ENCODE measurements around the gene SLC46A2. TPM values are rescaled to one million over a fixed set of nuclear protein-coding genes. Genes with fewer than 3 reads are reported as not detected.

The SLC46A2 gene
- total RNA-seq, 1 donor from 2014 or later = 13.7 TPM

- no peaks in the 10 kb centered on the region for H3K9me3 ChIP-seq
- H3K4me3 ChIP-seq = no peak overlapping the region
- H3K27me3 ChIP-seq (ENCODE audit: low read depth) = no peaks in the 10 kb centered on the region
- ATAC-seq (peak in 1 of 2 donors; percentile 18), DNase-seq (no peak)
- H3K36me3 ChIP-seq = peaks cover 33% of the 10 kb centered on the region
- H3K27ac ChIP-seq = no peak overlapping the region
- peaks cover 55% of the 10 kb centered on the region for H3K4me1 ChIP-seq
- TF ChIP-seq, protein P1, sequence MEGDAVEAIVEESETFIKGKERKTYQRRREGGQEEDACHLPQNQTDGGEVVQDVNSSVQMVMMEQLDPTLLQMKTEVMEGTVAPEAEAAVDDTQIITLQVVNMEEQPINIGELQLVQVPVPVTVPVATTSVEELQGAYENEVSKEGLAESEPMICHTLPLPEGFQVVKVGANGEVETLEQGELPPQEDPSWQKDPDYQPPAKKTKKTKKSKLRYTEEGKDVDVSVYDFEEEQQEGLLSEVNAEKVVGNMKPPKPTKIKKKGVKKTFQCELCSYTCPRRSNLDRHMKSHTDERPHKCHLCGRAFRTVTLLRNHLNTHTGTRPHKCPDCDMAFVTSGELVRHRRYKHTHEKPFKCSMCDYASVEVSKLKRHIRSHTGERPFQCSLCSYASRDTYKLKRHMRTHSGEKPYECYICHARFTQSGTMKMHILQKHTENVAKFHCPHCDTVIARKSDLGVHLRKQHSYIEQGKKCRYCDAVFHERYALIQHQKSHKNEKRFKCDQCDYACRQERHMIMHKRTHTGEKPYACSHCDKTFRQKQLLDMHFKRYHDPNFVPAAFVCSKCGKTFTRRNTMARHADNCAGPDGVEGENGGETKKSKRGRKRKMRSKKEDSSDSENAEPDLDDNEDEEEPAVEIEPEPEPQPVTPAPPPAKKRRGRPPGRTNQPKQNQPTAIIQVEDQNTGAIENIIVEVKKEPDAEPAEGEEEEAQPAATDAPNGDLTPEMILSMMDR (IDR thresholded peaks at IDR 0.05) = no peak
- intact Hi-C loops (cut with DNase I) = no loop called here
Observed at GRCh38 chr9:112848316-112849151, 42.1 kb downstream of the SLC46A2 start.

DNA sequence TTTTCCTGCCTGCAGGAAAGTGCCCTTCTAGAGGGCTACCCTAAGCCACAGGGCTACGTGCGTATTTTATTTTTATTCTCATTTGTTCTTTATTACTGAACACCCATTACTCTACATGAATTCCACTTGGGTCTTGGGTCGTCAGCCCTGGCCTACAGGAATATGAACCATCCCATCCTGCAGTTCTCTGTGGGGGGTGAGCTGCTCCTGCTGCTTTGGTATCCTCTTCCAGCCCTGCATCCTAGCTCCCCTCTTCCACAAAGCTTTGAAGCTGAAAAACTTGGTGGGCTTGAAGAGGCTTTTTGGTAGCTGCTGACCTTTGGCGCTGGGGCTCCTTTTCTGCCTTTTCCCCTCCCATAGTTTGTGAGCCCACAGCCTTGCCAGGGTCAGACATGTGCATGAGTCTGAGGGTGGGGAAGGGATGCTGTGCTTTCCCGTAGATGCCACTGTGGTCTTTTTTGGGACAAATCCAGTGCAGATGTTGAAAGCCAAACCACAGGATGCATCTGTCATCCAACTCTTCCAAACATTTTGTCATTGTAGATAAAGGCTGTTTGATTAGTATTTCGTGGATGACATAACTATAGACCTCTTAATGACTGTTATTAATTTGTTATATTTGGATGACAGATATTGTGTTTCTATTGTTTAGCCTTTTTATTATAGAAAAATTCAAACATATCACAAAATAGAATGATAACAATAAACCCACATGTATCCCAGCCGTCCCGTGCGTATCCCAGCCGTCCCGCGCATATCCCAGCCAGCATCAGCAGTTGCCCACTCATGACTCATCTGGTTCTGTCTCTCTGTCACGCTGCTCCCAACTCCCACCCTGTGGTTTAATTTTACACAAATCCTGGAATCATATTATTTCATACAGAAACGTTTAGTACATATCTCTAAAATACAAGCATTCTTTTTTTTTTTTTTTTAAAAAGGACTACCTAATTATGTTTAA is 43.9 kb downstream of the SLC46A2 start:
- no peak for DNase-seq
- TF ChIP-seq, protein P1 (IDR thresholded peaks at IDR 0.05) = no peak
- no peak overlapping the region for H3K4me3 ChIP-seq
- H3K27me3 ChIP-seq (ENCODE audit: low read depth) = no peaks in the 10 kb centered on the region
- ATAC-seq = no peak
- intact Hi-C loops (cut with DNase I) = no loop called here
- H3K36me3 ChIP-seq = peaks cover 27% of the 10 kb centered on the region
- peaks cover 55% of the 10 kb centered on the region for H3K4me1 ChIP-seq
- no peaks in the 10 kb centered on the region for H3K9me3 ChIP-seq
- no peak overlapping the region for H3K27ac ChIP-seq

DNA sequence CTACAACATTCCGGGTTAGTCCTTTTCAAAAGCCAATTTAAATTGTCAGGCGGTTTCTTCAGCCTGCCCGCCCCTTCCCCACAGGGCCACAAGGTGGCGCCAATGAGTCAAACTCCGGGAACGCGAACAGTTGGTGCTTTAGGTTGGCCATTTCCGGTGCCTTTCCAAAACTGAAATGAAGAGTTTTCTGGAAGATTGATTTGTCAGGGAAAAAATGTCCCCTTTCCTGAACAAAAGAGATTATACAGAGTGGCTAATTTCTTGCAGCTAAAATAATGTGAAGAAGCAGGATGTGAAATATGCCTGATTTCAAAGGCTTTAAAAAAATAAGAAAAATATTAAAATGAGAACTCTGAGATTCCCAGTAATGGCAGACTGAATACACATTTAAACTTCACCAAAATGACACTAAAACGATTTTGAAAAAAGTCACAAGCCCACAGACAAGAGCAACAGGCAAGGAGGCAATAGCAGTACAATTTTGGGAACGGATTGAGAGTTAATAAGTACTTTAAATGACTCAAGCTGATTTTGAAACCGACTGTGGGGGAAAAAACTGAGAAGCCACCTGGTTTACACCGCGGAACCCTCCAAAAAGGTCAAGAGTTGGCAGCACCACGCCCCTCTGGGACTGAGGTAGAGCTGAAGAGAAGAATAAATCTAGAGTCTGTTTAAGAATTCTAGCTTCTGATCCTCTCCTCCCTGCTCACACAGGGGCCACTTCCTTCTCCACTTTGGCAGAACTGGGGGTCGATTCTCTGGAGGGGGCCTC is 45.7 kb downstream of the SLC46A2 start:
- H3K4me1 ChIP-seq = peaks cover 57% of the 10 kb centered on the region
- ATAC-seq = peak; percentile 76 to 85

GRCh38 chr9:112842555-112842954 is 48.1 kb downstream of the SLC46A2 start:
- intact Hi-C loops (cut with DNase I) = no loop called here
- H3K4me1 ChIP-seq = peaks cover 36% of the 10 kb centered on the region
- no peaks in the 10 kb centered on the region for H3K9me3 ChIP-seq
- H3K36me3 ChIP-seq = peaks cover 47% of the 10 kb centered on the region
- H3K27me3 ChIP-seq (ENCODE audit: low read depth) = no peaks in the 10 kb centered on the region
- H3K27ac ChIP-seq = no peak overlapping the region
- no peak overlapping the region for H3K4me3 ChIP-seq
- ATAC-seq = peak; percentile 6 to 22
- TF ChIP-seq, protein P1 (IDR thresholded peaks at IDR 0.05) = no peak
- no peak for DNase-seq

More for the DNA sequence above, 45.7 kb downstream of the SLC46A2 start:
- Histone ChIP-seq H3K9me3 (no peaks in the 10 kb centered on the region), H3K4me3 (no peak overlapping the region), H3K27ac (no peak overlapping the region), H3K27me3 (ENCODE audit: low read depth) (no peaks in the 10 kb centered on the region), H3K36me3 (peaks cover 29% of the 10 kb centered on the region)
- TF ChIP-seq, protein P1 (IDR thresholded peaks at IDR 0.05) = peak; percentile 98
- intact Hi-C loops (cut with DNase I) = no loop called here
- peak; percentile 85 for DNase-seq

GRCh38 chr9:112841261-112841660 is 49.4 kb downstream of the SLC46A2 start:
- Histone ChIP-seq H3K4me3 (no peak overlapping the region), H3K9me3 (no peaks in the 10 kb centered on the region), H3K4me1 (peaks cover 25% of the 10 kb centered on the region), H3K36me3 (peaks cover 51% of the 10 kb centered on the region), H3K27me3 (ENCODE audit: low read depth) (no peaks in the 10 kb centered on the region), H3K27ac (no peak overlapping the region)
- ATAC-seq = no peak
- DNase-seq = no peak
- TF ChIP-seq, protein P1 (IDR thresholded peaks at IDR 0.05) = no peak
- intact Hi-C loops (cut with DNase I) = no loop called here

Data from lower lobe of right lung (tissue), 2 donors.